HepG2 (cell line): ENCODE data around the gene PPP4R2. TPM values are rescaled to one million over a fixed set of nuclear protein-coding genes. Genes with fewer than 3 reads are reported as not detected.
A peak's percentile ranks its signal among the peaks of the same experiment; 100 is the strongest.

ENCODE experiments used
- BRD4 ChIP-seq: sonication (generic); formaldehyde crosslinking; IDR thresholded peaks from 2 replicates; pipeline ENCODE4 v1.4.0; 2020; ENCODE audit warnings: missing genetic modification reagents
- CTCF ChIP-seq: sonication (generic); formaldehyde crosslinking; IDR thresholded peaks from 2 replicates; pipeline ENCODE4 v1.5.0; 2020; ENCODE audit warnings: mild to moderate bottlenecking, missing genetic modification reagents, moderate library complexity
- ELF3 ChIP-seq: IDR thresholded peaks from 2 replicates; pipeline ENCODE4 v1.6.1; 2016; ENCODE audit warnings: missing genetic modification reagents, missing compliant biosample characterization
- GATAD2A ChIP-seq: IDR thresholded peaks from 2 replicates; pipeline ENCODE4 v1.6.1; 2016
- GPBP1L1 ChIP-seq: sonication (generic); formaldehyde crosslinking; IDR thresholded peaks from 2 replicates; pipeline ENCODE4 v1.5.0; 2020; ENCODE audit warnings: mild to moderate bottlenecking, missing genetic modification reagents
- IKZF4 ChIP-seq: sonication (generic); formaldehyde crosslinking; IDR thresholded peaks from 2 replicates; pipeline ENCODE4 v1.5.1; 2020; ENCODE audit warnings: borderline replicate concordance, mild to moderate bottlenecking, low read depth, missing genetic modification reagents; ENCODE audit errors: not compliant biosample characterization
- KMT2A ChIP-seq: sonication (generic); formaldehyde crosslinking; IDR thresholded peaks from 2 replicates; pipeline ENCODE4 v1.4.0; 2020; ENCODE audit warnings: missing genetic modification reagents
- LRRFIP1 ChIP-seq: sonication (generic); formaldehyde crosslinking; conservative IDR thresholded peaks from 2 replicates; pipeline ENCODE4 v1.4.0; 2020; ENCODE audit warnings: missing genetic modification reagents
- MED1 ChIP-seq: sonication (generic); formaldehyde crosslinking; IDR thresholded peaks from 2 replicates; pipeline ENCODE4 v1.4.0; 2020; ENCODE audit warnings: missing genetic modification reagents
- MLLT10 ChIP-seq: sonication (generic); formaldehyde crosslinking; IDR thresholded peaks from 2 replicates; pipeline ENCODE4 v1.4.0; 2020; ENCODE audit warnings: missing genetic modification reagents
- MXI1 ChIP-seq: IDR thresholded peaks from 3 replicates; pipeline ENCODE4 v1.6.1; 2012; ENCODE audit warnings: low read depth, low read length, inconsistent platforms, borderline replicate concordance
- MYPOP ChIP-seq: sonication (generic); formaldehyde crosslinking; IDR thresholded peaks from 2 replicates; pipeline ENCODE4 v1.8.1; 2023; ENCODE audit warnings: mild to moderate bottlenecking, moderate library complexity, missing genetic modification reagents
- PITX1 ChIP-seq: sonication (generic); formaldehyde crosslinking; IDR thresholded peaks from 2 replicates; pipeline ENCODE4 v1.5.1; 2020; ENCODE audit warnings: mild to moderate bottlenecking, missing genetic modification reagents
- PPARG ChIP-seq: conservative IDR thresholded peaks from 2 replicates; pipeline ENCODE4 v1.6.1; 2016; ENCODE audit warnings: missing biosample characterization, missing genetic modification reagents
- RFXAP ChIP-seq: sonication (generic); formaldehyde crosslinking; IDR thresholded peaks from 2 replicates; pipeline ENCODE4 v1.4.0; 2020; ENCODE audit warnings: missing genetic modification reagents, borderline replicate concordance
- SALL1 ChIP-seq: sonication (generic); formaldehyde crosslinking; IDR thresholded peaks from 2 replicates; pipeline ENCODE4 v1.8.0; 2022; ENCODE audit warnings: mild to moderate bottlenecking, missing genetic modification reagents
- SIN3B ChIP-seq: fragments of 150-350 bp; IDR thresholded peaks from 2 replicates; pipeline ENCODE4 v1.6.1; 2014; ENCODE audit warnings: low read length
- SMARCE1 ChIP-seq: fragments of 450-650 bp; IDR thresholded peaks from 2 replicates; pipeline ENCODE4 v1.6.1; 2017; ENCODE audit warnings: borderline replicate concordance
- SRF ChIP-seq: IDR thresholded peaks from 2 replicates; pipeline ENCODE4 v1.6.1; 2011; ENCODE audit warnings: mild to moderate bottlenecking, low read depth, low read length, moderate library complexity
- ZKSCAN1 ChIP-seq: fragments of 150-350 bp; IDR thresholded peaks from 2 replicates; pipeline ENCODE4 v1.6.1; 2014; ENCODE audit warnings: low read length
- ZNF441 ChIP-seq: sonication (generic); formaldehyde crosslinking; IDR thresholded peaks from 2 replicates; pipeline ENCODE4 v1.7.0; 2021; ENCODE audit warnings: missing genetic modification reagents, borderline replicate concordance
- ZNF501 ChIP-seq: sonication (generic); formaldehyde crosslinking; IDR thresholded peaks from 2 replicates; pipeline ENCODE4 v1.5.1; 2020; ENCODE audit warnings: mild to moderate bottlenecking, moderate library complexity, missing genetic modification reagents
- ZNF556 ChIP-seq: sonication (generic); formaldehyde crosslinking; IDR thresholded peaks from 2 replicates; pipeline ENCODE4 v1.4.0; 2020; ENCODE audit warnings: mild to moderate bottlenecking, missing genetic modification reagents, borderline replicate concordance
- ZNF672 ChIP-seq: sonication (generic); formaldehyde crosslinking; IDR thresholded peaks from 2 replicates; pipeline ENCODE4 v1.8.1; 2022; ENCODE audit warnings: missing genetic modification reagents
- ZNF850 ChIP-seq: sonication (generic); formaldehyde crosslinking; conservative IDR thresholded peaks from 2 replicates; pipeline ENCODE4 v1.9.0; 2021; ENCODE audit warnings: mild to moderate bottlenecking, missing genetic modification reagents
- ZSCAN25 ChIP-seq: sonication (generic); formaldehyde crosslinking; IDR thresholded peaks from 2 replicates; pipeline ENCODE4 v1.8.0; 2022; ENCODE audit warnings: mild to moderate bottlenecking, missing genetic modification reagents
- ZSCAN30 ChIP-seq: sonication (generic); formaldehyde crosslinking; IDR thresholded peaks from 2 replicates; pipeline ENCODE4 v1.5.0; 2020; ENCODE audit warnings: mild to moderate bottlenecking, missing genetic modification reagents
- polyA plus RNA-seq, 8 experiments: library from polyadenylated mRNA; depleted of rRNA in 3 of 8; stranded (reverse) in 7 of 8; unstranded in 1 of 8; fragments of >200 nt; fragmentation: Illumina TruSeq in 4 of 8; extraction: Trizol in 4 of 8; gene quantifications; 2 replicates each; pipeline versions ENCODE4 v1.2.1 to v1.2.3, GENCODE V29; 2011 to 2016; ENCODE audit warnings: low read depth in 4 of 8, missing spikeins in 1 of 8, mixed read lengths in 1 of 8; ENCODE audit not compliant: insufficient read depth in 1 of 8
- total RNA-seq, 5 experiments: library from RNA; depleted of rRNA; stranded (reverse); fragments of >200 nt; fragmentation: Illumina TruSeq; extraction: Trizol; gene quantifications; 2 replicates each; pipeline ENCODE4 v1.2.3, GENCODE V29; 2016; ENCODE audit warnings: low read depth in 1 of 5

Gene PPP4R2
- total and polyA plus RNA-seq, 2 of the 13 experiments (the other 11 are each of a cell fraction or from before 2014, with no cell fraction given): 22.3 to 161 TPM

GRCh38 chr3:72957297-72957696 is 39.3 kb upstream of the PPP4R2 start (continued):
- TF ChIP-seq ZSCAN30: no peak
- TF ChIP-seq ZNF556: 0 out of 2 replicates have a peak, but pooled peaks have one; percentile 37
- TF ChIP-seq KMT2A: peak; percentile 35; the same call in 1 of the 2 replicates
- TF ChIP-seq GATAD2A (CRISPR knock-in tag): peak; percentile 89
- peak; percentile 48; the same call in 1 of the 2 replicates for TF ChIP-seq PPARG
- no peak for TF ChIP-seq ZSCAN25 (CRISPR knock-in tag)
- TF ChIP-seq ZNF501 (CRISPR knock-in tag): no peak
- TF ChIP-seq MYPOP: no peak
- 0 out of 2 replicates have a peak, but pooled peaks have one; percentile 46 for TF ChIP-seq ELF3 (CRISPR knock-in tag)
- TF ChIP-seq ZNF672 (CRISPR knock-in tag): no peak
- no peak for TF ChIP-seq ZNF850
- TF ChIP-seq IKZF4 (CRISPR knock-in tag): no peak
- TF ChIP-seq SALL1 (CRISPR knock-in tag): peak; percentile 98
- TF ChIP-seq ZNF441 (CRISPR knock-in tag): no peak
- TF ChIP-seq SMARCE1: no peak
- peak; percentile 65; the same call in 1 of the 2 replicates for TF ChIP-seq PITX1 (CRISPR knock-in tag)
- TF ChIP-seq MXI1: peak; percentile 24; the same call in 1 of the 3 replicates
- TF ChIP-seq RFXAP (CRISPR knock-in tag): no peak
- no peak for TF ChIP-seq GPBP1L1 (CRISPR knock-in tag)
- TF ChIP-seq SIN3B: no peak
- no peak for TF ChIP-seq MLLT10 (CRISPR knock-in tag)
- no peak for TF ChIP-seq LRRFIP1
- TF ChIP-seq CTCF (CRISPR knock-in tag): no peak
- peak; percentile 61; the same call in 1 of the 2 replicates for TF ChIP-seq BRD4 (CRISPR knock-in tag)
- peak; percentile 69 for TF ChIP-seq MED1 (CRISPR knock-in tag)
- TF ChIP-seq ZKSCAN1: no peak
- no peak for TF ChIP-seq SRF
